Hepatocyte (in vitro differentiated cells): ENCODE measurements around the gene TNS3. TPM values are rescaled to one million over a fixed set of nuclear protein-coding genes. Genes with fewer than 3 reads are reported as not detected.

ENCODE experiments used
- DNase-seq: peaks from one replicate; pipeline ENCODE4 v3.0.0-alpha.2; 2016; ENCODE audit warnings: low spot score
- H2AFZ ChIP-seq: fragments of 200-600 bp; sonication (generic); 2 replicates; pipeline ENCODE4 v1.6.0; 2016; ENCODE audit warnings: antibody characterized with exemption, mild to moderate bottlenecking
- H3K27ac ChIP-seq: fragments of 200-600 bp; sonication (generic); 2 replicates; pipeline ENCODE4 v1.5.1; 2016; ENCODE audit warnings: mild to moderate bottlenecking
- H3K27me3 ChIP-seq: fragments of 200-600 bp; sonication (generic); 2 replicates; pipeline ENCODE4 v1.6.1; 2016
- H3K36me3 ChIP-seq: fragments of 200-600 bp; sonication (generic); replicated peaks from 2 replicates; pipeline ENCODE4 v1.5.1; 2016; ENCODE audit warnings: low read depth; ENCODE audit not compliant: insufficient read depth
- H3K4me1 ChIP-seq: fragments of 200-600 bp; sonication (generic); 2 replicates; pipeline ENCODE4 v1.5.1; 2016; ENCODE audit warnings: mild to moderate bottlenecking, moderate library complexity; ENCODE audit not compliant: insufficient read depth
- H3K4me2 ChIP-seq: fragments of 200-600 bp; sonication (generic); 2 replicates; pipeline ENCODE4 v1.6.0; 2016
- H3K4me3 ChIP-seq: fragments of 200-600 bp; sonication (generic); 2 replicates; pipeline ENCODE4 v1.5.1; 2016; ENCODE audit warnings: mild to moderate bottlenecking
- H3K79me2 ChIP-seq: fragments of 200-600 bp; sonication (generic); 2 replicates; pipeline ENCODE4 v1.6.0; 2017; ENCODE audit warnings: mild to moderate bottlenecking
- H3K9me2 ChIP-seq: fragments of 200-600 bp; sonication (generic); replicated peaks from 2 replicates; pipeline ENCODE4 v1.6.0; 2017; ENCODE audit warnings: mild to moderate bottlenecking; ENCODE audit not compliant: insufficient read depth
- H3K9me3 ChIP-seq: fragments of 200-600 bp; sonication (generic); 2 replicates; pipeline ENCODE4 v1.5.1; 2016; ENCODE audit warnings: low read depth, mild to moderate bottlenecking
- H4K20me1 ChIP-seq: fragments of 200-600 bp; sonication (generic); 2 replicates; pipeline ENCODE4 v1.6.0; 2016; ENCODE audit warnings: mild to moderate bottlenecking; ENCODE audit not compliant: insufficient read depth, poor library complexity, severe bottlenecking
- EZH2 ChIP-seq: fragments of 200-600 bp; sonication (generic); IDR thresholded peaks from 2 replicates; pipeline ENCODE4 v1.6.1; 2016; ENCODE audit warnings: antibody characterized with exemption, mild to moderate bottlenecking, borderline replicate concordance
- EZH2phosphoT487 ChIP-seq: fragments of 200-600 bp; sonication (generic); IDR thresholded peaks from one replicate; pipeline ENCODE4 v1.6.1; 2018; ENCODE audit warnings: antibody characterized with exemption, mild to moderate bottlenecking, low read depth, moderate library complexity; ENCODE audit not compliant: unreplicated experiment, severe bottlenecking
- WGBS: methylation state at CpG from one replicate; pipeline ENCODE4 v1.1.6; 2016; ENCODE audit warnings: low lambda C conversion rate; ENCODE audit errors: missing lambda C conversion rate; 5-methylcytosine and 5-hydroxymethylcytosine counted together
- polyA plus RNA-seq: library from polyadenylated mRNA; unstranded; fragments of >200 nt; fragmentation: Nextera tagmentation; extraction: Ambion mirVana; gene quantifications from 2 replicates; pipeline ENCODE4 v1.2.1, GENCODE V29; 2016
- total RNA-seq: library from RNA; depleted of rRNA; stranded (reverse); fragments of >200 nt; gene quantifications from 2 replicates; pipeline ENCODE4 v1.2.3, GENCODE V29; 2014
- TF ChIP-seq, protein P1 (sequence below): fragments of 200-600 bp; sonication (generic); IDR thresholded peaks from 2 replicates; pipeline ENCODE4 v1.5.1; 2016; ENCODE audit warnings: antibody characterized with exemption, mild to moderate bottlenecking; ENCODE audit not compliant: poor library complexity

The TNS3 gene
- total and polyA plus RNA-seq, 2 experiments from 2014 or later, result 30.0 to 73.3 TPM

DNA sequence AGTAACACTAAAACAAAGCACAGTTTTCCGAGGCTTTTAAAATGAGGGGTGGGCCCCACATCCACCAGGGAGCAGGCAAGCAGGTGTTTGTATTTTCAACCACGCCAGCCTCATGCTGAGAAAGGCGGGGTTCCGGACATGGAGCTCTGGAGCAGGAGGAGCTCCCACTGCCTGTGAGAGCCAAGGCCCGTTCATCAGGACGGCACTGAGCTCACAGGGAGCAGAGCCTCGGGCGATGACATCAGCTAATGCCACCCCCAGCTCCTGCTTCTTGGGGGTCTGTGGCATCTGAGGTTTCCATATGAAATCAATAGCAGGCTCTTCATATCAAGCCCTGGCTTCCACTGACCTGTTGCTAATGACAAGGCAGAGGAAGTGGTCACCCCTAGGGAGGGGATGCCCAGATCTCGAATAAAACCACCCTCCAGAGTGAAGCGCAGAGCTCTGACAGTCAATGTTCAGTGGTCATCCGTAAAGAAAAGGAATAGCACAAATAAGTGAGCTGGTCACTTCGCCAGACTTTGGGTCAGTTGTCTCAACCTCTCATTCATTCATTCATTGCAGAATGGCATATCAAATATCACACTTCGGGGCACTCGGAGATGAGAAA, 89.1 kb downstream of the TNS3 start:
- Histone ChIP-seq H3K9me2 (no peaks in the 10 kb centered on the region), H3K36me3 (no peaks in the 10 kb centered on the region), H3K4me1 (peaks cover 60% of the 10 kb centered on the region)

DNA sequence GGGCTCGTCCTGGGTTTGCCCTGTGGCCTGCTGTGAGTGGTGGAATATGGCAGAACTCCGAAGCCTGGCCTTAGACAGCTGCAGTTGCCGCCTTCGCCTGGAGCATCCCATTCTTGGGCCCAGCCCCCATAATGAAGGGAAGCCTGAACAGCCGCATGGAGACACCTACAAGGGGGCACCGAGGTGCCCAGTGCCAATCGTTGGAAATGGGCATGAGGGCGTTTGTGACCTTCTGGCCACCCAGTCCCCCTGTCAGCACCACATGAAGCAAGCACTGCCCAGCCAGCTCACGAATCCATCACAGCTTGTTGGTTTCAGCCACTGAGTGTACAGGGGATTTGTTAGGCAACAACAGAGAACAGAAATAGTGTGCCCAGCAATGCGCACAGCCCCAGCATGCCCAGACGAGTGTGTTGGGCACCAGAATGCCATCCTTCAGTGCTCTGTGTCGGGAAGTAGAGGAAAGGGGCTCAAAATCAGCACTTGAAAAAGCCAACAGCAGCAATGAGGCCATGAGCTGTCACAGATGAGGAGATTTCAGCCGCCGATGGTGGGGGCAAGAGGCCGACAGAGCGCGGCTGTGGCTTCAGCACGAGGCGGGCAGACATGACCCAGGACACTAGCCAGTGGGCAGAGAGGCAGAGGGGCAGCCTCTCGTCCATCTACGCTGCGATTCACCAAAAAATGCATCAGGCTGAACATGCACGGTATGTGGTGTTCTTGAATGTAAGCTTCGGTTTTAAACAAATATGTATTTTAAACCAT, 91.2 kb downstream of the TNS3 start:
- Histone ChIP-seq H3K9me3 (no peaks in the 10 kb centered on the region), H3K27me3 (no peaks in the 10 kb centered on the region), H3K79me2 (peaks cover 100% of the 10 kb centered on the region), H3K36me3 (no peaks in the 10 kb centered on the region), H2AFZ (no peak overlapping the region), H3K4me3 (no peak overlapping the region), H3K9me2 (no peaks in the 10 kb centered on the region), H3K4me1 (peaks cover 62% of the 10 kb centered on the region), H3K27ac (no peak overlapping the region), H4K20me1 (peaks cover 15% of the 10 kb centered on the region), H3K4me2 (no peak overlapping the region)
- TF ChIP-seq EZH2phosphoT487, result no peak
- TF ChIP-seq, protein P1, sequence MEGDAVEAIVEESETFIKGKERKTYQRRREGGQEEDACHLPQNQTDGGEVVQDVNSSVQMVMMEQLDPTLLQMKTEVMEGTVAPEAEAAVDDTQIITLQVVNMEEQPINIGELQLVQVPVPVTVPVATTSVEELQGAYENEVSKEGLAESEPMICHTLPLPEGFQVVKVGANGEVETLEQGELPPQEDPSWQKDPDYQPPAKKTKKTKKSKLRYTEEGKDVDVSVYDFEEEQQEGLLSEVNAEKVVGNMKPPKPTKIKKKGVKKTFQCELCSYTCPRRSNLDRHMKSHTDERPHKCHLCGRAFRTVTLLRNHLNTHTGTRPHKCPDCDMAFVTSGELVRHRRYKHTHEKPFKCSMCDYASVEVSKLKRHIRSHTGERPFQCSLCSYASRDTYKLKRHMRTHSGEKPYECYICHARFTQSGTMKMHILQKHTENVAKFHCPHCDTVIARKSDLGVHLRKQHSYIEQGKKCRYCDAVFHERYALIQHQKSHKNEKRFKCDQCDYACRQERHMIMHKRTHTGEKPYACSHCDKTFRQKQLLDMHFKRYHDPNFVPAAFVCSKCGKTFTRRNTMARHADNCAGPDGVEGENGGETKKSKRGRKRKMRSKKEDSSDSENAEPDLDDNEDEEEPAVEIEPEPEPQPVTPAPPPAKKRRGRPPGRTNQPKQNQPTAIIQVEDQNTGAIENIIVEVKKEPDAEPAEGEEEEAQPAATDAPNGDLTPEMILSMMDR, result no peak
- TF ChIP-seq EZH2, result no peak
- WGBS, result 95% methylated on average over 24 of the region's 24 CpGs
- DNase-seq, result no peak

More for the DNA sequence above, 89.1 kb downstream of the TNS3 start:
- H2AFZ ChIP-seq, result no peak overlapping the region
- DNase-seq, result no peak
- H3K27me3 ChIP-seq, result no peaks in the 10 kb centered on the region
- peaks cover 14% of the 10 kb centered on the region for H4K20me1 ChIP-seq
- H3K27ac ChIP-seq, result peak overlapping the region; percentile 5
- TF ChIP-seq, protein P1, result no peak
- H3K4me2 ChIP-seq, result no peak overlapping the region
- no peaks in the 10 kb centered on the region for H3K9me3 ChIP-seq
- 91% methylated on average over 14 of the region's 14 CpGs for WGBS
- H3K79me2 ChIP-seq, result peaks cover 97% of the 10 kb centered on the region
- H3K4me3 ChIP-seq, result no peak overlapping the region

GRCh38 chr7:47489624-47490023, 92.3 kb downstream of the TNS3 start:
- TF ChIP-seq, protein P1, result no peak
- TF ChIP-seq EZH2 (no peak), EZH2phosphoT487 (no peak)
- Histone ChIP-seq H3K36me3 (no peaks in the 10 kb centered on the region), H4K20me1 (peaks cover 15% of the 10 kb centered on the region), H3K4me3 (no peak overlapping the region), H3K4me1 (peaks cover 62% of the 10 kb centered on the region), H3K27ac (peak overlapping the region; percentile 93), H3K27me3 (no peaks in the 10 kb centered on the region), H3K4me2 (peak overlapping the region; percentile 7), H2AFZ (no peak overlapping the region), H3K9me3 (no peaks in the 10 kb centered on the region), H3K79me2 (peaks cover 100% of the 10 kb centered on the region), H3K9me2 (no peaks in the 10 kb centered on the region)
- DNase-seq, result no peak
- WGBS, result 77% methylated on average over 7 of the region's 7 CpGs
